Osteoblast (primary cell): ENCODE results near the gene TBX15. TPM values are rescaled to one million over a fixed set of nuclear protein-coding genes. Genes with fewer than 3 reads are reported as not detected.
"Not testable (repeated sequence)": the region's sequence is repeated elsewhere in the genome, so short reads cannot be mapped to it uniquely, and the experiment has no call there.

Source experiments
- DNase-seq: peaks from one replicate; pipeline ENCODE4 v3.0.0; 2011; ENCODE audit warnings: low spot score, mixed read lengths; ENCODE audit not compliant: insufficient read length; ENCODE audit errors: missing footprints
- H2AFZ ChIP-seq: 2 replicates; pipeline ENCODE4 v1.6.0; 2011; ENCODE audit warnings: mild to moderate bottlenecking, low read length
- H3K27ac ChIP-seq: 2 replicates; pipeline ENCODE4 v1.5.1; 2011; ENCODE audit warnings: mild to moderate bottlenecking, low read depth, low read length, moderate library complexity
- H3K27me3 ChIP-seq: 2 replicates; pipeline ENCODE4 v1.6.0; 2012; ENCODE audit warnings: mild to moderate bottlenecking, control low read depth, inconsistent platforms, low read length, moderate library complexity; ENCODE audit not compliant: insufficient read depth
- H3K36me3 ChIP-seq: 2 replicates; pipeline ENCODE4 v1.5.1; 2011; ENCODE audit warnings: mild to moderate bottlenecking, low read length, control low read depth, moderate library complexity; ENCODE audit not compliant: insufficient read depth
- H3K4me1 ChIP-seq: 2 replicates; pipeline ENCODE4 v1.5.1; 2011; ENCODE audit warnings: mild to moderate bottlenecking, low read length, control low read depth, moderate library complexity; ENCODE audit not compliant: insufficient read depth
- H3K4me2 ChIP-seq: 2 replicates; pipeline ENCODE4 v1.6.0; 2011; ENCODE audit warnings: mild to moderate bottlenecking, low read length; ENCODE audit not compliant: insufficient read depth
- H3K4me3 ChIP-seq: fragments of 200-600 bp; sonication (generic); 3 replicates; pipeline ENCODE4 v1.5.1; 2012; ENCODE audit warnings: mild to moderate bottlenecking, low read length, inconsistent platforms; ENCODE audit not compliant: insufficient read depth
- H3K79me2 ChIP-seq: 2 replicates; pipeline ENCODE4 v1.6.0; 2012; ENCODE audit warnings: mild to moderate bottlenecking, low read length, control low read depth, inconsistent platforms; ENCODE audit not compliant: insufficient read depth
- H3K9me3 ChIP-seq: 2 replicates; pipeline ENCODE4 v1.5.1; 2011; ENCODE audit warnings: low read depth, low read length, control low read depth
- H4K20me1 ChIP-seq: 2 replicates; pipeline ENCODE4 v1.6.0; 2012; ENCODE audit warnings: mild to moderate bottlenecking, low read length, control low read depth; ENCODE audit not compliant: insufficient read depth
- total RNA-seq: library from RNA; depleted of rRNA; stranded (reverse); fragments of >200 nt; gene quantifications from 2 replicates; pipeline ENCODE4 v1.2.3, GENCODE V29; 2012
- TF ChIP-seq, protein P1 (sequence below): IDR thresholded peaks from 2 replicates; pipeline ENCODE4 v1.5.1; 2011; ENCODE audit warnings: mild to moderate bottlenecking, low read depth, low read length, moderate library complexity; ENCODE audit errors: extremely low read depth

The TBX15 gene
- total RNA-seq, 1 donor: 44.5 TPM

- no peak overlapping the region for H3K27ac ChIP-seq
- H2AFZ ChIP-seq: no peak overlapping the region
- H4K20me1 ChIP-seq: peaks cover 50% of the 10 kb centered on the region
- TF ChIP-seq, protein P1, sequence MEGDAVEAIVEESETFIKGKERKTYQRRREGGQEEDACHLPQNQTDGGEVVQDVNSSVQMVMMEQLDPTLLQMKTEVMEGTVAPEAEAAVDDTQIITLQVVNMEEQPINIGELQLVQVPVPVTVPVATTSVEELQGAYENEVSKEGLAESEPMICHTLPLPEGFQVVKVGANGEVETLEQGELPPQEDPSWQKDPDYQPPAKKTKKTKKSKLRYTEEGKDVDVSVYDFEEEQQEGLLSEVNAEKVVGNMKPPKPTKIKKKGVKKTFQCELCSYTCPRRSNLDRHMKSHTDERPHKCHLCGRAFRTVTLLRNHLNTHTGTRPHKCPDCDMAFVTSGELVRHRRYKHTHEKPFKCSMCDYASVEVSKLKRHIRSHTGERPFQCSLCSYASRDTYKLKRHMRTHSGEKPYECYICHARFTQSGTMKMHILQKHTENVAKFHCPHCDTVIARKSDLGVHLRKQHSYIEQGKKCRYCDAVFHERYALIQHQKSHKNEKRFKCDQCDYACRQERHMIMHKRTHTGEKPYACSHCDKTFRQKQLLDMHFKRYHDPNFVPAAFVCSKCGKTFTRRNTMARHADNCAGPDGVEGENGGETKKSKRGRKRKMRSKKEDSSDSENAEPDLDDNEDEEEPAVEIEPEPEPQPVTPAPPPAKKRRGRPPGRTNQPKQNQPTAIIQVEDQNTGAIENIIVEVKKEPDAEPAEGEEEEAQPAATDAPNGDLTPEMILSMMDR: no peak
- H3K4me3 ChIP-seq: no peak overlapping the region
- H3K4me1 ChIP-seq: peaks cover 40% of the 10 kb centered on the region
- H3K4me2 ChIP-seq: no peak overlapping the region
- H3K27me3 ChIP-seq: no peaks in the 10 kb centered on the region
- H3K36me3 ChIP-seq: peaks cover 11% of the 10 kb centered on the region
- H3K79me2 ChIP-seq: peaks cover 87% of the 10 kb centered on the region
- no peak for DNase-seq
- H3K9me3 ChIP-seq: no peaks in the 10 kb centered on the region
These were observed 29.1 kb downstream of the TBX15 start for GRCh38 chr1:118958937-118959631.

- H2AFZ ChIP-seq: no peak overlapping the region
- H3K4me1 ChIP-seq: peaks cover 34% of the 10 kb centered on the region
- TF ChIP-seq, protein P1: no peak
- H3K4me2 ChIP-seq: no peak overlapping the region
- H3K27me3 ChIP-seq: no peaks in the 10 kb centered on the region
- H3K4me3 ChIP-seq: no peak overlapping the region
- peaks cover 87% of the 10 kb centered on the region for H3K79me2 ChIP-seq
- DNase-seq: no peak
- H3K36me3 ChIP-seq: peaks cover 11% of the 10 kb centered on the region
- no peak overlapping the region for H3K27ac ChIP-seq
- no peaks in the 10 kb centered on the region for H3K9me3 ChIP-seq
- H4K20me1 ChIP-seq: peaks cover 54% of the 10 kb centered on the region
These were observed 30.0 kb downstream of the TBX15 start for GRCh38 chr1:118958140-118958539.

DNA sequence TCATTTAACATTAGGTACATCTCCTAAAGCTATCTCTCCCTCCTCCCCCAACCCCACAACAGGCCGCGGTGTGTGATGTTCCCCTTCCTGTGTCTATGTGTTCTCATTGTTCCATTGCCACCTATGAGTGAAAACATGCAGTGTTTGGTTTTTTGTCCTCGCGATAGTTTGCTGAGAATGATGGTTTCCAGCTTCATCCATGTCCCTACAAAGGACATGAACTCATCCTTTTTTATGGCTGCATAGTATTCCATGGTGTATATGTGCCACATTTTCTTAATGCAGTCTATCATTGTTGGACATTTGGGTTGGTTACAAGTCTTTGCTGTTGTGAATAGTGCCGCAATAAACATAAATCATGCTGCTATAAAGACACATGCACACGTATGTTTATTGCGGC lies 30.6 kb downstream of the TBX15 start:
- not testable (repeated sequence) for H3K27ac ChIP-seq, H2AFZ ChIP-seq, H3K27me3 ChIP-seq, H3K4me3 ChIP-seq, DNase-seq, H3K9me3 ChIP-seq, H3K4me2 ChIP-seq
- Histone ChIP-seq H3K79me2 (peaks cover 87% of the 10 kb centered on the region), H3K4me1 (peaks cover 40% of the 10 kb centered on the region), H3K36me3 (peaks cover 11% of the 10 kb centered on the region), H4K20me1 (peaks cover 59% of the 10 kb centered on the region)

DNA sequence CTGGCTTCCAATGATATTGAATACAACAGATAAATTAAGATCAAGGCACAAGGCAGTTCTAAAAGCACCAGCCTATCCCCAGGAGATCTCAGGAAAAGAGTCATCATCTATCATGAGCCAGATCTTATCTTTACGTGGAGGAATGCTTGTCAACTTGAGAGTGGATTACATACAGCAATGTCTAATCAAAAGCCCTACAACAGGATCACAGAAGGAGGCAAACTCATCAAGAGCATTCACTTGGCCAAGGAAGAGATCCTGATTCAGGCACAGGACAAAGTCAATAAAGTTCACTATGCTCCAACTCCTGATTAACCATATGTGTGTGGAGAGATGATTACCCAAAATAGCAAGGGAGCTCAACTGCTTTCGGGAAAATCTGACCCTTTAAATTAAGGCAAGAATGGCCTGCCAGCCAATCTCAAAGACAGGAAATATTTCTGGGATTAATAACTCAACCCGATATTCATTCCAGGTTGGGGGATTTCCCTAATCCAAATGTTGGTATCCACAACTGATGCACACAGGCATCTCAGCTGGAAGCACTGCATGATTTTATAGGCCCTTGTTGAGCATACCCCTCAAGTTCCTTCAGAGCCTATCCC lies 33.7 kb downstream of the TBX15 start:
- Histone ChIP-seq H3K4me1 (peaks cover 34% of the 10 kb centered on the region), H3K27ac (no peak overlapping the region), H3K36me3 (peaks cover 6% of the 10 kb centered on the region), H3K4me2 (peak overlapping the region; percentile 6), H3K27me3 (no peaks in the 10 kb centered on the region), H3K4me3 (no peak overlapping the region), H4K20me1 (peaks cover 65% of the 10 kb centered on the region), H3K9me3 (no peaks in the 10 kb centered on the region), H3K79me2 (peaks cover 94% of the 10 kb centered on the region), H2AFZ (no peak overlapping the region)
- TF ChIP-seq, protein P1: no peak
- no peak for DNase-seq
